ENCODE data around the gene TXNDC12.
"Not testable (repeated sequence)": the region's sequence is repeated elsewhere in the genome, so short reads cannot be mapped to it uniquely, and the experiment has no call there.

The TXNDC12 gene

GRCh38 chr1:52055066-52055865 is at the start of gene TXNDC12:
Gene TXNDC12, minus strand, starts transcription at chr1:52055191. Its CDS starts 95 bp downstream, at chr1:52055096.
- no peak for TF ChIP-seq CTCF (IDR thresholded peaks at IDR 0.05; ENCODE audit: control extremely low read depth, extremely low read depth, low read depth, missing control alignments)
- CTCF ChIA-PET = interaction anchor here (1.0 to 2.3 kb wide), 3 partner anchors 13 to 26 kb away, joined by 3 to 8 read pairs (median 6); no protein-coding TSS in a partner anchor
- POLR2A ChIA-PET = interaction anchor here (0.5 to 1.1 kb wide), 3 partner anchors 17 to 323 kb away, joined by 3 to 4 read pairs (median 3); no protein-coding TSS in a partner anchor
- DNase-seq (ENCODE audit: extremely low spot score) = peak; percentile 84

GRCh38 chr1:52102336-52103013 is 47.5 kb upstream of the TXNDC12 start:
- no peak for DNase-seq (ENCODE audit: extremely low spot score)
- no peak for TF ChIP-seq CTCF (IDR thresholded peaks at IDR 0.05; ENCODE audit: control extremely low read depth, extremely low read depth, low read depth, missing control alignments)
- CTCF ChIA-PET = no interaction called here
- POLR2A ChIA-PET = no interaction called here

GRCh38 chr1:52098139-52098871 is 43.3 kb upstream of the TXNDC12 start:
- CTCF ChIA-PET = interaction anchor here (0.9 kb wide), 1 partner anchor 198 kb away, joined by 3 read pairs; no protein-coding TSS in a partner anchor
- no peak for TF ChIP-seq CTCF (IDR thresholded peaks at IDR 0.05; ENCODE audit: control extremely low read depth, extremely low read depth, low read depth, missing control alignments)
- POLR2A ChIA-PET = interaction anchor here (0.7 kb wide), 1 partner anchor 22 kb away, joined by 3 read pairs; no protein-coding TSS in a partner anchor
- no peak for DNase-seq (ENCODE audit: extremely low spot score)

- ChIA-PET POLR2A (no interaction called here), CTCF (interaction anchor here (1.3 kb wide), 1 partner anchor 31 kb away, joined by 3 read pairs; no protein-coding TSS in a partner anchor)
- no peak for TF ChIP-seq CTCF (IDR thresholded peaks at IDR 0.05; ENCODE audit: control extremely low read depth, extremely low read depth, low read depth, missing control alignments)
- no peak for DNase-seq (ENCODE audit: extremely low spot score)
Measured at GRCh38 chr1:52096216-52096615, 41.2 kb upstream of the TXNDC12 start.

- POLR2A ChIA-PET; DNase-seq (ENCODE audit: extremely low spot score): not testable (repeated sequence)
- CTCF ChIA-PET = interaction anchor here (1.0 to 1.2 kb wide), 2 partner anchors 8 to 10 kb away, joined by 3 read pairs; no protein-coding TSS in a partner anchor
Measured at GRCh38 chr1:52094300-52094699, 39.3 kb upstream of the TXNDC12 start.

GRCh38 chr1:52087892-52088291 is 32.9 kb upstream of the TXNDC12 start:
- POLR2A ChIA-PET; DNase-seq (ENCODE audit: extremely low spot score); CTCF ChIA-PET: not testable (repeated sequence)

- CTCF ChIA-PET = interaction anchor here (2.1 kb wide), 1 partner anchor 10 kb away, joined by 7 read pairs; no protein-coding TSS in a partner anchor
- TF ChIP-seq CTCF (IDR thresholded peaks at IDR 0.05; ENCODE audit: control extremely low read depth, extremely low read depth, low read depth, missing control alignments) = no peak
- POLR2A ChIA-PET = interaction anchor here (0.7 kb wide), 1 partner anchor 28 kb away, joined by 4 read pairs; no protein-coding TSS in a partner anchor
- no peak for DNase-seq (ENCODE audit: extremely low spot score)
Measured at GRCh38 chr1:52080014-52080415, 25.0 kb upstream of the TXNDC12 start.

- POLR2A ChIA-PET; DNase-seq (ENCODE audit: extremely low spot score): not testable (repeated sequence)
- CTCF ChIA-PET = interaction anchor here (1.0 kb wide), 1 partner anchor 20 kb away, joined by 3 read pairs; no protein-coding TSS in a partner anchor
Measured at GRCh38 chr1:52077277-52077676, 22.3 kb upstream of the TXNDC12 start.
